Upper lobe of left lung (tissue), 6 donors: Measurements from ENCODE around the gene ATP2A2. TPM values are rescaled to one million over a fixed set of nuclear protein-coding genes. Genes with fewer than 3 reads are reported as not detected.
"Not testable (repeated sequence)": the region's sequence is repeated elsewhere in the genome, so short reads cannot be mapped to it uniquely, and the experiment has no call there.

ENCODE experiments used
- ATAC-seq, 2 donors: fragments of 200-7000 bp; cut with Tn5 transposase; one replicate each; pipeline ENCODE4 v1.9.1; 2022; ENCODE audit warnings: mild to moderate bottlenecking in 2 of 2, moderate library complexity in 2 of 2; ENCODE audit not compliant: low FRiP score in 2 of 2
- DNase-seq, 2 donors: peaks; one replicate each; pipeline ENCODE4 v3.0.0-alpha.2; 2019 to 2020
- H3K27ac ChIP-seq, 4 donors: fragments of 200-600 bp; sonication (generic); one replicate each; pipeline ENCODE4 v1.5.1; 2016 to 2019
- H3K27me3 ChIP-seq, 4 donors: fragments of 200-600 bp; sonication (generic); one replicate each; pipeline ENCODE4 v1.5.1; 2017 to 2019
- H3K36me3 ChIP-seq, 4 donors: fragments of 200-600 bp; sonication (generic); one replicate each; pipeline ENCODE4 v1.5.1; 2016 to 2019
- H3K4me1 ChIP-seq, 4 donors: fragments of 200-600 bp; sonication (generic); one replicate each; pipeline ENCODE4 v1.5.1; 2018 to 2019
- H3K4me3 ChIP-seq, 4 donors: fragments of 200-600 bp; sonication (generic); one replicate each; pipeline ENCODE4 v1.5.1; 2017 to 2019; ENCODE audit warnings: mild to moderate bottlenecking in 2 of 4, moderate library complexity in 1 of 4
- H3K9me3 ChIP-seq, 4 donors: fragments of 200-600 bp; sonication (generic); one replicate each; pipeline ENCODE4 v1.5.1; 2018 to 2019
- CTCF ChIP-seq, 6 experiments: fragments of 450-650 bp in 4 of 6; fragments of 200-600 bp in 2 of 6; sonication (generic) in 2 of 6; IDR thresholded peaks; one replicate each; pipeline ENCODE4 v1.5.1; 2016 to 2019; ENCODE audit warnings: antibody characterized with exemption in 6 of 6
- EP300 ChIP-seq, 4 donors: sonication (generic); formaldehyde crosslinking; IDR thresholded peaks; one replicate each; pipeline ENCODE4 v1.5.1; 2017; ENCODE audit warnings: antibody characterized with exemption in 4 of 4, control low read depth in 2 of 4
- POLR2A ChIP-seq, 4 donors: fragments of 450-650 bp; IDR thresholded peaks; one replicate each; pipeline ENCODE4 v1.5.1; 2016 to 2017; ENCODE audit warnings: antibody characterized with exemption in 4 of 4, mild to moderate bottlenecking in 2 of 4
- POLR2AphosphoS5 ChIP-seq, 2 donors: sonication (generic); formaldehyde crosslinking; IDR thresholded peaks; one replicate each; pipeline ENCODE4 v1.5.1; 2017; ENCODE audit warnings: antibody characterized with exemption in 2 of 2
- WGBS, 2 donors: methylation state at CpG; one replicate each; pipeline ENCODE4 v1.1.5; 2017 to 2018; 5-methylcytosine and 5-hydroxymethylcytosine counted together
- total RNA-seq, 6 donors: library from RNA; depleted of rRNA in 4 of 6; stranded (reverse); fragments of >200 nt in 4 of 6; gene quantifications; one replicate each; pipeline versions ENCODE4 v1.1.0 to v1.2.1, GENCODE V29; 2016 to 2021
- donor health status: DM: no; HTN: no; CAD: no; lungs with moderate emphysema.
- donor health status: DM: no; HTN: yes; CAD: no; lungs with severe emphysema.

Gene ATP2A2
- total RNA-seq, 6 donors from 2014 or later = 91.7 to 166 (median 142) TPM

DNA sequence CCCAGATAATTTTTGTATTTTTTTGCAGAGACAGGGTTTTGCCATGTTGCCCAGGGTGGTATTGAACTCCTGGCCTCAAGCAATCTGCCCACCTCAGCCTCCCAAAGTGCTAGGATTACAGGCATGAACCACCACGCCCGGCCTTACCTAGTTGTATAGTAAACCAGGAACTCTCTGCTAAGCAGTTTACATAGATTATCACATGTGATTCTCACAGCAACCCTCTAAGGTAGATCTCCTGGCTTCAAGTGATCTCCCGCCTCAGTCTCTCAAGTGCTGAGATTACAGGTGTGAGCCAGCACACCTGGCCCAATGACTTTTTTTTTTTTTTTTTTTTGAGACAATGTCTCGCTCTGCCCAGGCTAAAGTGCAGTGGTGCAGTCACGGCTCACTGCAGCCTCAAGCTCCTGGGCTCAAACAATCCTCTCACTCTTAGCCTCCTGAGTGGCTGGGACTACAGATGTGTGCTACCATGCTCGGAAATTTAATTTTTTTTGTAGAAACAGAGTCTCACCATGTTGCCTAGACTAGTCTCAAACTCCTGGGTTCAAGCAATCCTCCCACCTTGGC lies 26.0 kb upstream of the ATP2A2 start:
- H3K4me3 ChIP-seq = no peak overlapping the region
- DNase-seq (no peak), ATAC-seq (no peak)
- no peak overlapping the region for H3K27ac ChIP-seq
- peaks cover 5 to 18% (median 10%) of the 10 kb centered on the region in 4 donors for H3K4me1 ChIP-seq
- WGBS, 2 donors = 92 to 94% methylated on average over 6 of the region's 6 CpGs
- H3K27me3 ChIP-seq = no peaks in the 10 kb centered on the region
- no peaks in the 10 kb centered on the region for H3K36me3 ChIP-seq
- no peaks in the 10 kb centered on the region for H3K9me3 ChIP-seq
- no peak for TF ChIP-seq POLR2AphosphoS5 (IDR thresholded peaks at IDR 0.05)

DNA sequence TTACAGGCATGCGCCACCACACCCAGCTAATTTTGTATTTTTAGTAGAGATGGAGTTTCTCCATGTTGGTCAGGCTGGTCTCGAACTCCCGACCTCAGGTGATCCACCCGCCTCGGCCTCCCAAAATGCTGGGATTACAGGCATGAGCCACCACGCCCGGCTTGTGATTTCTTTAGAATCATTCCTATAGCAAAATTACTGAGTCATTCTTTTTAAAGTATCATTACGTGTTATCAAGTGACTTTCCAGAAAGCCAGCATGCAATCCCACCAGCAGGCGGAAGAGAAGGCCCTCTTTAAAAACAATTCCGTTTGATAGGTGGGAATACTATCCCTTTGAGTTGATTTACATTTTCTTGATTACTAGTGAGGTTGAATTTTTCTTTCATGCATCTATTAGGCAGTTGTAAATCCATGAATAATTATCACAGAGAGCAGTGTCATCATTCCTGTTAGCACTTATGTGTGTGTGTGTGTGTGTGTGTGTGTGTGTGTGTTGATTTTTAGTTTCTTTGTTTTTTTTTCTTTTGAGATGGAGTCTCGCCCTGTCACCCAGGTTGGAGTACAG lies 25.1 kb upstream of the ATP2A2 start:
- not testable (repeated sequence) for H3K4me3 ChIP-seq, H3K36me3 ChIP-seq, H3K27me3 ChIP-seq, H3K9me3 ChIP-seq, ATAC-seq
- 89 to 90% methylated on average over 10 to 11 of the region's 11 CpGs for WGBS, 2 donors
- peak in 1 of 2 donors; percentile 19 for DNase-seq
- H3K27ac ChIP-seq = peak overlapping the region in 3 of 4 donors; percentile 66 to 77 (median 67)
- peaks cover 5 to 13% (median 10%) of the 10 kb centered on the region in 4 donors for H3K4me1 ChIP-seq

DNA sequence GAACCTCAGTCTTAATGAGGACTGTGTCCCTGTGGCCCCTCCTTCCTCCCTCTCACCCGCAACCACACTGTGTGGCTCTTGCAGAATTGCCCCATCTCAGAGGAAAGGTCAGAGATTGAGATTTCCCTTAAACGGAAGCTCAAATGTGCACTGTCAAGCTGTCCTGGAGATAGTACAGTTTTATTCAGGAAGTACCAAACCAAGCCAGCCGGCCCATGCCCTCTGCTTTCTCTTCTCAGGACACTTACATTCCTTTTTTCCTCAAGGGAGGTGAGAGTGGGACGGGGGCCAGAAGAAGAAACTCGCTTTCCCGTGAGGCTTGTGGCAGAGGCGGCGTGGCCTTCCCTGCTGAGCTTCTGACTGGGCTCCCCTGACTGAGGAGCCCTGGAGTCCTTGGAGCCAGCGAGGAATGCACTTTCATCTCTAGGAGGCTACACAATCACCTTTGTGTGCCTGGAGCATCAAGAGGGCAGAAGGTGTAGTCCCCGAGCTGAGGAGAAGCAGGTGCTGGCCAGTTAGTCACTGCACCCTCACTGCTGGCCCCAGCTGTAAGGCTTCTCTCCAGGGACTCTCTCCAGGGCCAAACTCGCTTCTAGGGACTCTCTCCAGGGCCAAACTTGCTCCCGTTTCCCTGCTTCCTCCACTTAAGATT lies 24.1 kb upstream of the ATP2A2 start:
- peak in 1 of 2 donors; percentile 62 for DNase-seq
- H3K4me3 ChIP-seq = no peak overlapping the region
- TF ChIP-seq EP300 (IDR thresholded peaks at IDR 0.05) (no peak), CTCF (IDR thresholded peaks at IDR 0.05) (no peak), POLR2AphosphoS5 (IDR thresholded peaks at IDR 0.05) (peak; percentile 34 to 45), POLR2A (IDR thresholded peaks at IDR 0.05) (peak in 1 of 4 donors; percentile 31)
- no peaks in the 10 kb centered on the region for H3K9me3 ChIP-seq
- peak overlapping the region; percentile 66 to 77 (median 72) for H3K27ac ChIP-seq
- WGBS, 2 donors = 61 to 66% methylated on average over 12 of the region's 12 CpGs
- no peaks in the 10 kb centered on the region for H3K27me3 ChIP-seq
- peaks cover 5 to 13% (median 10%) of the 10 kb centered on the region in 4 donors for H3K4me1 ChIP-seq
- peak; percentile 81 to 85 for ATAC-seq
- H3K36me3 ChIP-seq = no peaks in the 10 kb centered on the region

GRCh38 chr12:110258466-110258865 lies 22.6 kb upstream of the ATP2A2 start:
- DNase-seq (peak in 1 of 2 donors; percentile 7), ATAC-seq (no peak)
- H3K27me3 ChIP-seq = no peaks in the 10 kb centered on the region
- peaks cover 5 to 19% (median 8%) of the 10 kb centered on the region in 4 donors for H3K4me1 ChIP-seq
- no peak overlapping the region for H3K27ac ChIP-seq
- no peak for TF ChIP-seq EP300 (IDR thresholded peaks at IDR 0.05)
- no peak for TF ChIP-seq CTCF (IDR thresholded peaks at IDR 0.05)
- no peak for TF ChIP-seq POLR2AphosphoS5 (IDR thresholded peaks at IDR 0.05)
- no peak for TF ChIP-seq POLR2A (IDR thresholded peaks at IDR 0.05)
- H3K9me3 ChIP-seq = no peaks in the 10 kb centered on the region
- 90 to 93% methylated on average over 12 of the region's 12 CpGs for WGBS, 2 donors
- no peak overlapping the region for H3K4me3 ChIP-seq
- H3K36me3 ChIP-seq = no peaks in the 10 kb centered on the region

GRCh38 chr12:110262442-110263388 lies 18.3 kb upstream of the ATP2A2 start:
- no peaks in the 10 kb centered on the region for H3K27me3 ChIP-seq
- peaks cover 0 to 15% (median 9%) of the 10 kb centered on the region in 4 donors for H3K4me1 ChIP-seq
- no peaks in the 10 kb centered on the region for H3K9me3 ChIP-seq
- H3K27ac ChIP-seq = no peak overlapping the region
- ATAC-seq (peak in 1 of 2 donors; percentile 71), DNase-seq (peak in 1 of 2 donors; percentile 61)
- H3K36me3 ChIP-seq = no peaks in the 10 kb centered on the region
- peak overlapping the region in 1 of 4 donors; percentile 8 for H3K4me3 ChIP-seq
- no peak for TF ChIP-seq POLR2A (IDR thresholded peaks at IDR 0.05)
- TF ChIP-seq POLR2AphosphoS5 (IDR thresholded peaks at IDR 0.05) = no peak
- 57 to 66% methylated on average over 17 of the region's 17 CpGs for WGBS, 2 donors
